Measurements from ENCODE around the gene AKAP6. TPM values are rescaled to one million over a fixed set of nuclear protein-coding genes. Genes with fewer than 3 reads are reported as not detected.

The AKAP6 gene
- total and polyA plus RNA-seq, 2 experiments from 2014 or later, result 0.38 to 0.42 TPM

GRCh38 chr14:32597771-32598170, 268.7 kb downstream of the AKAP6 start:
- H3K9me2 ChIP-seq (ENCODE audit: insufficient read depth), result no peaks in the 10 kb centered on the region
- no peak overlapping the region for H3K27ac ChIP-seq (ENCODE audit: low read depth)
- Mint-ChIP-seq H3K4me3 (no peak overlapping the region), H3K4me1 (no peaks in the 10 kb centered on the region; the same call in 2 of the 3 replicates), H3K27me3 (ENCODE audit: insufficient read depth, low read depth, poor library complexity) (peaks cover 3% of the 10 kb centered on the region), H3K27ac (no peak overlapping the region), H3K9me3 (no peaks in the 10 kb centered on the region; the same call in 2 of the 3 replicates), H3K36me3 (ENCODE audit: low read depth) (no peaks in the 10 kb centered on the region)
- ATAC-seq, result no peak
- no peaks in the 10 kb centered on the region for H3K36me3 ChIP-seq (ENCODE audit: insufficient read depth)
- no peaks in the 10 kb centered on the region for H3K4me1 ChIP-seq (ENCODE audit: insufficient read depth)
- TF ChIP-seq REST (IDR thresholded peaks at IDR 0.05; ENCODE audit: unreplicated experiment) (no peak), POLR2AphosphoS5 (IDR thresholded peaks at IDR 0.05; ENCODE audit: low read depth) (no peak), ZNF114 (CRISPR knock-in tag; IDR thresholded peaks at IDR 0.05) (no peak), JUNB (IDR thresholded peaks at IDR 0.05; ENCODE audit: unreplicated experiment) (no peak), CTCF (conservative IDR thresholded peaks at IDR 0.05; ENCODE audit: low read depth in 2 of 2) (no peak), EZH2phosphoT487 (IDR thresholded peaks at IDR 0.05; ENCODE audit: unreplicated experiment) (no peak), ZNF462 (CRISPR knock-in tag; IDR thresholded peaks at IDR 0.05) (no peak), ETS1 (IDR thresholded peaks at IDR 0.05) (no peak), NANOG (IDR thresholded peaks at IDR 0.05; ENCODE audit: borderline replicate concordance) (no peak), STAT1 (IDR thresholded peaks at IDR 0.05; ENCODE audit: unreplicated experiment) (no peak), ZNF331 (CRISPR knock-in tag; IDR thresholded peaks at IDR 0.05; ENCODE audit: low read depth) (no peak)
- H2AFZ ChIP-seq, result no peak overlapping the region
- H3K4me3 ChIP-seq, result no peak overlapping the region
- DNase-seq (ENCODE audit: low spot score), result no peak
- H3K79me2 ChIP-seq (replicated peaks; ENCODE audit: insufficient read depth), result no peaks in the 10 kb centered on the region
- H3K4me2 ChIP-seq, result no peak overlapping the region
- no peaks in the 10 kb centered on the region for H3F3A ChIP-seq (replicated peaks; ENCODE audit: low read depth)
- H3K27me3 ChIP-seq (ENCODE audit: insufficient read depth), result no peaks in the 10 kb centered on the region
- H4K20me1 ChIP-seq (replicated peaks; ENCODE audit: insufficient read depth), result no peaks in the 10 kb centered on the region

All from GM23338 (cell line).